GM12891 (cell line): ENCODE measurements around the gene PLK5.

Source experiments
- POLR2A ChIP-seq: IDR thresholded peaks from 2 replicates; pipeline ENCODE4 v1.6.1; 2011; ENCODE audit warnings: low read depth, low read length, control low read depth
- POLR2AphosphoS5 ChIP-seq: IDR thresholded peaks from 2 replicates; pipeline ENCODE4 v1.6.1; 2011; ENCODE audit warnings: low read depth, low read length, control low read depth
- TAF1 ChIP-seq: IDR thresholded peaks from 2 replicates; pipeline ENCODE4 v1.6.1; 2011; ENCODE audit warnings: low read depth, low read length, control low read depth

GRCh38 chr19:1488282-1488601 is 35.6 kb upstream of the PLK5 start:
- no peak for TF ChIP-seq POLR2A
- no peak for TF ChIP-seq POLR2AphosphoS5
- TF ChIP-seq TAF1, result no peak
